H9 (cell line): ENCODE results near the gene AKIRIN2. TPM values are rescaled to one million over a fixed set of nuclear protein-coding genes. Genes with fewer than 3 reads are reported as not detected.

Source experiments
- DNase-seq: peaks from one replicate; pipeline ENCODE4 v3.0.0-alpha.2; 2017
- H2AFZ ChIP-seq: one replicate; pipeline ENCODE4 v1.6.1; 2013; ENCODE audit warnings: mild to moderate bottlenecking, low read length, control low read depth, moderate library complexity
- H2AK5ac ChIP-seq: 2 replicates; pipeline ENCODE4 v1.6.1; 2013; ENCODE audit warnings: low read length, control low read depth, mixed read lengths; ENCODE audit not compliant: insufficient read length
- H2BK120ac ChIP-seq: one replicate; pipeline ENCODE4 v1.6.1; 2013; ENCODE audit warnings: low read depth, mild to moderate bottlenecking, low read length, control low read depth, inconsistent platforms; ENCODE audit not compliant: poor library complexity, severe bottlenecking
- H2BK12ac ChIP-seq: 2 replicates; pipeline ENCODE4 v1.6.1; 2013; ENCODE audit warnings: low read length, control low read depth, mixed read lengths, low read depth; ENCODE audit not compliant: insufficient read length
- H2BK15ac ChIP-seq: 2 replicates; pipeline ENCODE4 v1.6.1; 2013; ENCODE audit warnings: low read depth, low read length, control low read depth
- H2BK20ac ChIP-seq: one replicate; pipeline ENCODE4 v1.6.1; 2013; ENCODE audit warnings: low read depth, mild to moderate bottlenecking, low read length, control low read depth, inconsistent platforms; ENCODE audit not compliant: poor library complexity, severe bottlenecking
- H2BK5ac ChIP-seq: 2 replicates; pipeline ENCODE4 v1.6.1; 2013; ENCODE audit warnings: low read length, control low read depth, mixed read lengths; ENCODE audit not compliant: insufficient read length
- H3K14ac ChIP-seq: 2 replicates; pipeline ENCODE4 v1.6.1; 2013; ENCODE audit warnings: low read length, control low read depth; ENCODE audit not compliant: insufficient read depth
- H3K18ac ChIP-seq: 2 replicates; pipeline ENCODE4 v1.6.1; 2013; ENCODE audit warnings: low read depth, mild to moderate bottlenecking, mixed read lengths, low read length, control low read depth; ENCODE audit not compliant: insufficient read length
- H3K23ac ChIP-seq: 2 replicates; pipeline ENCODE4 v1.6.1; 2013; ENCODE audit warnings: low read length, control low read depth, mixed read lengths, low read depth; ENCODE audit not compliant: insufficient read length
- H3K23me2 ChIP-seq: 2 replicates; pipeline ENCODE4 v1.6.1; 2013; ENCODE audit warnings: low read depth, mild to moderate bottlenecking, mixed read lengths, low read length, control low read depth; ENCODE audit not compliant: insufficient read length, poor library complexity, severe bottlenecking
- H3K27ac ChIP-seq: 2 replicates; pipeline ENCODE4 v1.5.1; 2013; ENCODE audit warnings: low read length, control low read depth, mixed read lengths, low read depth; ENCODE audit not compliant: insufficient read length
- H3K27me3 ChIP-seq: 2 replicates; pipeline ENCODE4 v1.6.1; 2013; ENCODE audit warnings: low read length, control low read depth, inconsistent platforms; ENCODE audit not compliant: insufficient read depth
- H3K4ac ChIP-seq: 2 replicates; pipeline ENCODE4 v1.6.1; 2013; ENCODE audit warnings: low read depth, mild to moderate bottlenecking, control low read depth, inconsistent platforms, low read length, moderate library complexity
- H3K4me1 ChIP-seq: 2 replicates; pipeline ENCODE4 v1.6.1; 2013; ENCODE audit warnings: low read length, control low read depth, inconsistent platforms; ENCODE audit not compliant: insufficient read depth
- H3K4me2 ChIP-seq: 2 replicates; pipeline ENCODE4 v1.6.1; 2013; ENCODE audit warnings: low read length, control low read depth, mixed read lengths; ENCODE audit not compliant: insufficient read length, insufficient read depth
- H3K56ac ChIP-seq: 2 replicates; pipeline ENCODE4 v1.6.1; 2013; ENCODE audit warnings: low read depth, mild to moderate bottlenecking, mixed read lengths, low read length, control low read depth; ENCODE audit not compliant: insufficient read length
- H3K79me1 ChIP-seq: 2 replicates; pipeline ENCODE4 v1.6.1; 2013; ENCODE audit warnings: low read depth, mild to moderate bottlenecking, moderate library complexity, low read length, control low read depth, inconsistent platforms; ENCODE audit not compliant: insufficient read depth, poor library complexity, severe bottlenecking
- H3K79me2 ChIP-seq: 2 replicates; pipeline ENCODE4 v1.6.1; 2013; ENCODE audit warnings: low read length, control low read depth, inconsistent platforms; ENCODE audit not compliant: insufficient read depth
- H3K9ac ChIP-seq: 2 replicates; pipeline ENCODE4 v1.6.1; 2013; ENCODE audit warnings: low read length, control low read depth, mixed read lengths; ENCODE audit not compliant: insufficient read length; ENCODE audit errors: extremely low read depth
- H3K9me3 ChIP-seq: one replicate; pipeline ENCODE4 v1.6.1; 2013; ENCODE audit warnings: low read depth, low read length, inconsistent platforms; ENCODE audit not compliant: control insufficient read depth
- H3T11ph ChIP-seq: one replicate; pipeline ENCODE4 v1.6.1; 2013; ENCODE audit warnings: mild to moderate bottlenecking, low read length, control low read depth, inconsistent platforms
- H4K20me1 ChIP-seq: one replicate; pipeline ENCODE4 v1.6.1; 2013; ENCODE audit not compliant: control insufficient read depth, insufficient read length, insufficient read depth
- H4K5ac ChIP-seq: 2 replicates; pipeline ENCODE4 v1.6.1; 2013; ENCODE audit warnings: low read depth, mild to moderate bottlenecking, mixed read lengths, low read length, control low read depth; ENCODE audit not compliant: insufficient read length
- H4K8ac ChIP-seq: replicated peaks from 2 replicates; pipeline ENCODE4 v1.6.1; 2013; ENCODE audit warnings: low read length, control low read depth, mixed read lengths, low read depth; ENCODE audit not compliant: insufficient read length
- H4K91ac ChIP-seq: 2 replicates; pipeline ENCODE4 v1.6.1; 2013; ENCODE audit warnings: low read depth, mild to moderate bottlenecking, moderate library complexity, mixed read lengths, low read length, control low read depth; ENCODE audit not compliant: insufficient read length
- H3K27ac Mint-ChIP-seq, 3 experiments: 2 replicates in 2 of 3; 3 replicates in 1 of 3; pipeline ENCODE4 v1.8.0; 2020 to 2021; ENCODE audit warnings: mixed read lengths in 3 of 3, mild to moderate bottlenecking in 1 of 3, moderate library complexity in 1 of 3
- H3K27me3 Mint-ChIP-seq: 2 replicates; pipeline ENCODE4 v1.8.0; 2021; ENCODE audit warnings: low read depth, mild to moderate bottlenecking, moderate library complexity, mixed read lengths
- H3K36me3 Mint-ChIP-seq, 3 experiments: 2 replicates in 2 of 3; 3 replicates in 1 of 3; pipeline ENCODE4 v1.8.0; 2020 to 2021; ENCODE audit warnings: low read depth in 3 of 3, mixed read lengths in 3 of 3; ENCODE audit not compliant: insufficient read depth in 1 of 3
- H3K4me1 Mint-ChIP-seq, 2 experiments: 2 replicates each; pipeline ENCODE4 v1.8.0; 2020; ENCODE audit warnings: mixed read lengths in 2 of 2
- H3K4me3 Mint-ChIP-seq, 2 experiments: 2 replicates in 1 of 2; 3 replicates in 1 of 2; pipeline ENCODE4 v1.8.0; 2020 to 2021; ENCODE audit warnings: mild to moderate bottlenecking in 2 of 2, mixed read lengths in 2 of 2, moderate library complexity in 1 of 2
- H3K9me3 Mint-ChIP-seq, 2 experiments: 2 replicates in 1 of 2; 3 replicates in 1 of 2; pipeline ENCODE4 v1.8.0; 2020; ENCODE audit warnings: mild to moderate bottlenecking in 2 of 2, mixed read lengths in 2 of 2, moderate library complexity in 1 of 2
- CTCF ChIP-seq: fragments of 200-600 bp; sonication (generic); conservative IDR thresholded peaks from 3 replicates; pipeline ENCODE4 v1.8.0; 2021; ENCODE audit warnings: antibody characterized with exemption, mild to moderate bottlenecking
- WGBS: extraction: QIAGEN DNeasy Blood & Tissue Kit; methylation state at CpG from one replicate; pipeline ENCODE4 v1.1.7; 2013; ENCODE audit warnings: missing lambda C conversion rate, low lambda C conversion rate, mixed read lengths; ENCODE audit not compliant: insufficient read length; ENCODE audit errors: extremely low coverage; 5-methylcytosine and 5-hydroxymethylcytosine counted together
- total RNA-seq: library from RNA; stranded (reverse); gene quantifications from 2 replicates; pipeline ENCODE4 v1.2.1, GENCODE V29; 2021

AKIRIN2 gene
- total RNA-seq, 1 experiment from 2014 or later = 75.7 TPM

GRCh38 chr6:87741001-87741650 lies 39.1 kb upstream of the AKIRIN2 start:
- H2AFZ ChIP-seq = no peak overlapping the region
- H3K4me2 ChIP-seq = no peak overlapping the region
- H3K27me3 Mint-ChIP-seq = no peaks in the 10 kb centered on the region
- no peak overlapping the region for H3T11ph ChIP-seq
- no peak overlapping the region for H2AK5ac ChIP-seq
- H2BK12ac ChIP-seq = no peak overlapping the region
- no peak overlapping the region for H2BK20ac ChIP-seq
- no peak overlapping the region for H4K8ac ChIP-seq
- H3K14ac ChIP-seq = no peak overlapping the region
- no peaks in the 10 kb centered on the region for H3K4me1 ChIP-seq
- no peak overlapping the region for H2BK15ac ChIP-seq
- H2BK120ac ChIP-seq = no peak overlapping the region
- H3K56ac ChIP-seq = no peak overlapping the region
- H3K27ac ChIP-seq = no peak overlapping the region
- H3K79me1 ChIP-seq = no peaks in the 10 kb centered on the region
- H3K79me2 ChIP-seq = no peaks in the 10 kb centered on the region
- no CpG with 5 or more reads among the region's 9 CpGs for WGBS
- no peak overlapping the region for H3K4me3 Mint-ChIP-seq
- no peaks in the 10 kb centered on the region for H3K9me3 ChIP-seq
- H3K27me3 ChIP-seq = no peaks in the 10 kb centered on the region
- H4K5ac ChIP-seq = no peak overlapping the region
- no peak for DNase-seq
- no peaks in the 10 kb centered on the region for H3K4me1 Mint-ChIP-seq
- H4K20me1 ChIP-seq = no peaks in the 10 kb centered on the region
- no peaks in the 10 kb centered on the region for H3K23me2 ChIP-seq
- no peak overlapping the region for H4K91ac ChIP-seq
- TF ChIP-seq CTCF = no peak
- H3K9me3 Mint-ChIP-seq = peaks cover 5% of the 10 kb centered on the region in 2 experiments; a peak in 3 of 5 replicates
- no peak overlapping the region for H3K23ac ChIP-seq
- H3K4ac ChIP-seq = no peak overlapping the region
- peaks cover 0 to 5% (median 0%) of the 10 kb centered on the region in 3 experiments; a peak in 2 of 7 replicates for H3K36me3 Mint-ChIP-seq
- no peak overlapping the region for H2BK5ac ChIP-seq
- no peak overlapping the region for H3K9ac ChIP-seq
- no peak overlapping the region for H3K27ac Mint-ChIP-seq
- no peak overlapping the region for H3K18ac ChIP-seq
